HEK293 (cell line): ENCODE results near the gene MTERF4.
A peak's percentile ranks its signal among the peaks of the same experiment; 100 is the strongest.

Experiments used
- CTCF ChIA-PET: fragments of 350-600 bp; formaldehyde crosslinking; extraction: SDS; loops from one replicate; lab custom pipeline; 2021; ENCODE audit warnings: antibody characterized with exemption; lab: Yijun Ruan, JAX
- POLR2A ChIA-PET: fragments of 300-600 bp; formaldehyde crosslinking; extraction: SDS; loops from one replicate; lab custom pipeline; 2020; ENCODE audit warnings: antibody characterized with exemption, inconsistent platforms; lab: Yijun Ruan, JAX
- H3K27ac ChIP-seq: fragments of 200-500 bp; sonication (Bioruptor generic); 2 replicates; pipeline ENCODE4 v1.5.1; 2014; ENCODE audit warnings: low read depth, low read length, control low read depth, inconsistent platforms; ENCODE audit errors: extremely low read depth
- H3K36me3 ChIP-seq, 2 experiments: fragments of 200-500 bp in 1 of 2; sonication (Bioruptor generic) in 1 of 2; 1 replicate in 1 of 2; 2 replicates in 1 of 2; pipeline ENCODE4 v1.5.1; 2014 to 2017; ENCODE audit warnings: inconsistent platforms in 2 of 2, low read length in 2 of 2; ENCODE audit not compliant: control insufficient read depth in 2 of 2, insufficient read depth in 1 of 2
- H3K4me1 ChIP-seq: fragments of 200-500 bp; sonication (Bioruptor generic); 2 replicates; pipeline ENCODE4 v1.5.1; 2014; ENCODE audit warnings: mild to moderate bottlenecking, low read length, inconsistent platforms; ENCODE audit not compliant: control insufficient read depth, insufficient read depth
- H3K4me3 ChIP-seq: 2 replicates; pipeline ENCODE4 v1.5.1; 2011; ENCODE audit warnings: low read depth, mild to moderate bottlenecking, control low read depth, low read length, moderate library complexity
- H3K9me3 ChIP-seq: fragments of 200-500 bp; sonication (Bioruptor generic); 2 replicates; pipeline ENCODE4 v1.5.1; 2014; ENCODE audit warnings: low read depth, low read length, inconsistent platforms; ENCODE audit not compliant: control insufficient read depth, insufficient read depth
- ELK4 ChIP-seq: IDR thresholded peaks from 2 replicates; pipeline ENCODE4 v1.6.1; 2011; ENCODE audit warnings: mild to moderate bottlenecking, low read depth, low read length, borderline replicate concordance
- GLIS1 ChIP-seq: fragments of 450-650 bp; formaldehyde crosslinking; IDR thresholded peaks from 2 replicates; pipeline ENCODE4 v1.5.1; 2016; ENCODE audit warnings: missing biosample characterization, missing genetic modification characterization
- KLF1 ChIP-seq: fragments of 450-650 bp; formaldehyde crosslinking; IDR thresholded peaks from 2 replicates; pipeline ENCODE4 v1.5.1; 2016; ENCODE audit warnings: missing biosample characterization, missing genetic modification characterization
- KLF8 ChIP-seq: fragments of 450-650 bp; formaldehyde crosslinking; IDR thresholded peaks from 2 replicates; pipeline ENCODE4 v1.5.1; 2016; ENCODE audit warnings: missing biosample characterization, missing genetic modification characterization
- OVOL3 ChIP-seq: fragments of 450-650 bp; formaldehyde crosslinking; IDR thresholded peaks from 2 replicates; pipeline ENCODE4 v1.5.1; 2016; ENCODE audit warnings: missing biosample characterization, missing genetic modification characterization
- SCRT1 ChIP-seq: fragments of 450-650 bp; formaldehyde crosslinking; IDR thresholded peaks from 2 replicates; pipeline ENCODE4 v1.5.1; 2016; ENCODE audit warnings: missing biosample characterization, missing genetic modification characterization, borderline replicate concordance
- ZEB2 ChIP-seq: fragments of 450-650 bp; formaldehyde crosslinking; IDR thresholded peaks from 2 replicates; pipeline ENCODE4 v1.5.1; 2016; ENCODE audit warnings: missing biosample characterization, missing genetic modification characterization
- ZIC2 ChIP-seq: fragments of 450-650 bp; formaldehyde crosslinking; IDR thresholded peaks from 2 replicates; pipeline ENCODE4 v1.5.1; 2016; ENCODE audit warnings: missing biosample characterization, missing genetic modification characterization
- ZNF140 ChIP-seq: fragments of 450-650 bp; formaldehyde crosslinking; IDR thresholded peaks from 2 replicates; pipeline ENCODE4 v1.5.1; 2016; ENCODE audit warnings: missing biosample characterization, missing genetic modification characterization
- ZNF354C ChIP-seq: fragments of 450-650 bp; formaldehyde crosslinking; IDR thresholded peaks from 2 replicates; pipeline ENCODE4 v1.5.1; 2016; ENCODE audit warnings: missing biosample characterization, missing genetic modification characterization, low read depth, borderline replicate concordance
- ZNF37A ChIP-seq: fragments of 450-650 bp; IDR thresholded peaks from 2 replicates; pipeline ENCODE4 v1.5.1; 2018; ENCODE audit warnings: missing biosample characterization, missing genetic modification characterization
- ZNF449 ChIP-seq: fragments of 450-650 bp; formaldehyde crosslinking; IDR thresholded peaks from 2 replicates; pipeline ENCODE4 v1.5.1; 2017; ENCODE audit warnings: missing biosample characterization, mild to moderate bottlenecking, missing genetic modification characterization, moderate library complexity
- ZNF488 ChIP-seq: fragments of 450-650 bp; formaldehyde crosslinking; IDR thresholded peaks from 2 replicates; pipeline ENCODE4 v1.5.1; 2016; ENCODE audit warnings: missing biosample characterization, missing genetic modification characterization
- ZNF513 ChIP-seq: fragments of 450-650 bp; IDR thresholded peaks from 2 replicates; pipeline ENCODE4 v1.5.1; 2018; ENCODE audit warnings: missing biosample characterization, missing genetic modification characterization
- ZNF549 ChIP-seq: fragments of 450-650 bp; IDR thresholded peaks from 2 replicates; pipeline ENCODE4 v1.5.1; 2018; ENCODE audit warnings: missing biosample characterization, missing genetic modification characterization, mild to moderate bottlenecking, inconsistent platforms, moderate library complexity
- ZNF555 ChIP-seq: fragments of 450-650 bp; formaldehyde crosslinking; conservative IDR thresholded peaks from 2 replicates; pipeline ENCODE4 v1.5.1; 2017; ENCODE audit warnings: missing biosample characterization, mild to moderate bottlenecking, missing genetic modification characterization, inconsistent platforms
- ZNF658 ChIP-seq: fragments of 450-650 bp; formaldehyde crosslinking; IDR thresholded peaks from 2 replicates; pipeline ENCODE4; 2016; ENCODE audit warnings: missing biosample characterization, missing genetic modification characterization
- ZNF704 ChIP-seq: fragments of 450-650 bp; formaldehyde crosslinking; IDR thresholded peaks from 2 replicates; pipeline ENCODE4 v1.5.1; 2016; ENCODE audit warnings: missing biosample characterization, missing genetic modification characterization

The MTERF4 gene

GRCh38 chr2:241064008-241064801, 37.9 kb downstream of the MTERF4 start:
- POLR2A ChIA-PET = no interaction called here

GRCh38 chr2:241063587-241063986, 38.5 kb downstream of the MTERF4 start:
- Histone ChIP-seq H3K27ac (no peak overlapping the region), H3K4me3 (no peak overlapping the region), H3K36me3 (no peaks in the 10 kb centered on the region), H3K9me3 (no peaks in the 10 kb centered on the region), H3K4me1 (no peaks in the 10 kb centered on the region)
- CTCF ChIA-PET = interaction anchor here (1.0 kb wide), 1 partner anchor 15 kb away, joined by 4 read pairs; no protein-coding TSS in a partner anchor
- TF ChIP-seq ZIC2 (tag by site-specific recombination) (peak; percentile 65), GLIS1 (tag by site-specific recombination) (peak; percentile 86), ZNF549 (tag by site-specific recombination) (no peak)
- TF ChIP-seq, all 188 proteins: peak for 2
- POLR2A ChIA-PET = no interaction called here

More at GRCh38 chr2:241064008-241064801, 37.9 kb downstream of the MTERF4 start:
- H3K4me3 ChIP-seq = no peak overlapping the region
- CTCF ChIA-PET = interaction anchor here (1.0 kb wide), 1 partner anchor 14 kb away, joined by 4 read pairs; no protein-coding TSS in a partner anchor
- H3K9me3 ChIP-seq = no peaks in the 10 kb centered on the region
- TF ChIP-seq ZEB2 (tag by site-specific recombination) (no peak), KLF8 (tag by site-specific recombination) (0 out of 2 replicates have a peak, but pooled peaks have one; percentile 53), KLF1 (peak; percentile 67)
- TF ChIP-seq, all 188 proteins: peak for 2
- H3K4me1 ChIP-seq = no peaks in the 10 kb centered on the region
- H3K27ac ChIP-seq = no peak overlapping the region
- no peaks in the 10 kb centered on the region for H3K36me3 ChIP-seq

- TF ChIP-seq SCRT1 (tag by site-specific recombination) = no peak
- no peak for TF ChIP-seq ELK4
- no peak for TF ChIP-seq ZNF449 (tag by site-specific recombination)
- TF ChIP-seq ZNF140 (tag by site-specific recombination) = no peak
- TF ChIP-seq ZNF488 (tag by site-specific recombination) = no peak
- no peak for TF ChIP-seq ZNF658 (tag by site-specific recombination)
- TF ChIP-seq ZNF513 (tag by site-specific recombination) = no peak
- TF ChIP-seq ZNF37A (tag by site-specific recombination) = no peak
- TF ChIP-seq ZNF354C (tag by site-specific recombination) = no peak
- no peak for TF ChIP-seq ZNF704 (tag by site-specific recombination)
- TF ChIP-seq ZNF555 (tag by site-specific recombination) = no peak
- no peak for TF ChIP-seq OVOL3 (tag by site-specific recombination)
- ChIA-PET POLR2A (no interaction called here), CTCF (interaction anchor here (1.0 kb wide), 1 partner anchor 15 kb away, joined by 4 read pairs; no protein-coding TSS in a partner anchor)
- Histone ChIP-seq H3K36me3 (no peaks in the 10 kb centered on the region), H3K4me1 (no peaks in the 10 kb centered on the region), H3K9me3 (no peaks in the 10 kb centered on the region), H3K4me3 (no peak overlapping the region), H3K27ac (no peak overlapping the region)
Observed at GRCh38 chr2:241063093-241063551, 39.0 kb downstream of the MTERF4 start.
